PC-9 (cell line): ENCODE data around the gene GULP1. TPM values are rescaled to one million over a fixed set of nuclear protein-coding genes. Genes with fewer than 3 reads are reported as not detected.

Experiments
- BruUV-seq: library from RNA; stranded (reverse); fragments of 400-500 nt; replicated peaks from 2 replicates; lab custom pipeline; 2021; lab: Mats Ljungman, UMichigan
- CTCF ChIA-PET: fragments of 300-600 bp; sonication (Branson Sonifier 250); formaldehyde crosslinking; loops from one replicate; lab custom pipeline; 2022; ENCODE audit warnings: antibody characterized with exemption; lab: Charles Lee
- POLR2A ChIA-PET: fragments of 300-600 bp; sonication (Branson Sonifier 250); formaldehyde crosslinking; loops from one replicate; lab custom pipeline; 2022; ENCODE audit warnings: antibody characterized with exemption; ENCODE audit not compliant: unreplicated experiment; lab: Charles Lee
- DNase-seq, 2 experiments: peaks; one replicate each; pipeline versions ENCODE4 v3.0.0 to v3.0.0-alpha.2; 2015 to 2022; ENCODE audit warnings: mixed read lengths in 1 of 2
- H2AFZ ChIP-seq: fragments of 200-600 bp; sonication (generic); 2 replicates; pipeline ENCODE4 v1.8.1; 2017; ENCODE audit warnings: antibody characterized with exemption
- H3F3A ChIP-seq: fragments of 200-600 bp; sonication (generic); 2 replicates; pipeline ENCODE4 v1.8.1; 2017; ENCODE audit warnings: antibody characterized with exemption, mild to moderate bottlenecking, low read depth; ENCODE audit not compliant: insufficient read depth
- H3K27ac ChIP-seq: fragments of 200-600 bp; sonication (generic); 2 replicates; pipeline ENCODE4 v1.6.1; 2016; ENCODE audit warnings: mixed run types
- H3K27me3 ChIP-seq: fragments of 200-600 bp; sonication (generic); 2 replicates; pipeline ENCODE4 v1.6.1; 2016; ENCODE audit warnings: low read depth, mixed run types; ENCODE audit not compliant: insufficient read depth
- H3K36me3 ChIP-seq: fragments of 200-600 bp; sonication (generic); 2 replicates; pipeline ENCODE4 v1.6.1; 2016; ENCODE audit warnings: low read depth, mixed run types
- H3K4me1 ChIP-seq: fragments of 200-600 bp; sonication (generic); replicated peaks from 2 replicates; pipeline ENCODE4 v1.6.1; 2016; ENCODE audit warnings: mixed run types; ENCODE audit not compliant: insufficient read depth
- H3K4me2 ChIP-seq: fragments of 200-600 bp; sonication (generic); 2 replicates; pipeline ENCODE4 v1.6.1; 2017; ENCODE audit warnings: mixed run types
- H3K4me3 ChIP-seq: fragments of 200-600 bp; sonication (generic); 2 replicates; pipeline ENCODE4 v1.6.1; 2016; ENCODE audit warnings: mixed run types
- H3K79me2 ChIP-seq: fragments of 200-600 bp; sonication (generic); 2 replicates; pipeline ENCODE4 v1.6.1; 2017; ENCODE audit warnings: low read depth, mixed run types
- H3K9me2 ChIP-seq: fragments of 200-600 bp; sonication (generic); 2 replicates; pipeline ENCODE4 v1.8.1; 2017; ENCODE audit warnings: mild to moderate bottlenecking; ENCODE audit not compliant: insufficient read depth
- H3K9me3 ChIP-seq: fragments of 200-600 bp; sonication (generic); 2 replicates; pipeline ENCODE4 v1.8.1; 2016; ENCODE audit warnings: low read depth; ENCODE audit not compliant: insufficient read depth
- H4K20me1 ChIP-seq: fragments of 200-600 bp; sonication (generic); 2 replicates; pipeline ENCODE4 v1.8.1; 2017; ENCODE audit not compliant: insufficient read depth
- CTCF ChIP-seq: fragments of 200-600 bp; sonication (generic); conservative IDR thresholded peaks from 2 replicates; pipeline ENCODE4 v1.6.1; 2017; ENCODE audit warnings: mixed run types, antibody characterized with exemption, mild to moderate bottlenecking, moderate library complexity
- EZH2 ChIP-seq: fragments of 200-600 bp; sonication (generic); IDR thresholded peaks from 2 replicates; pipeline ENCODE4 v1.8.0; 2017; ENCODE audit warnings: antibody characterized with exemption, low read depth
- intact Hi-C: fragments of 100-400 bp; cut with micrococcal nuclease; formaldehyde crosslinking; loops from one replicate; pipeline ENCODE4 v1.10.0; 2022; ENCODE audit not compliant: unreplicated experiment
- total RNA-seq: library from RNA; stranded (reverse); gene quantifications from 2 replicates; pipeline ENCODE4 v1.2.3, GENCODE V29; 2021

GULP1 gene
- total RNA-seq, 1 experiment from 2014 or later: 38.0 TPM

GRCh38 chr2:188406414-188406813, 114.7 kb downstream of the GULP1 start:
- Histone ChIP-seq H3K4me3 (no peak overlapping the region), H2AFZ (no peak overlapping the region), H3K36me3 (no peaks in the 10 kb centered on the region), H3K79me2 (no peaks in the 10 kb centered on the region), H3K4me2 (no peak overlapping the region), H4K20me1 (no peaks in the 10 kb centered on the region), H3K9me2 (no peaks in the 10 kb centered on the region), H3K4me1 (no peaks in the 10 kb centered on the region), H3K9me3 (no peaks in the 10 kb centered on the region), H3F3A (no peaks in the 10 kb centered on the region), H3K27ac (no peak overlapping the region), H3K27me3 (no peaks in the 10 kb centered on the region)
- ChIA-PET CTCF (no interaction called here), POLR2A (no interaction called here)
- DNase-seq: no peak
- no peak for TF ChIP-seq CTCF
- no peak for TF ChIP-seq EZH2
- intact Hi-C loops: no loop called here
- BruUV-seq: no TSS peak

- Histone ChIP-seq H3K4me1 (no peaks in the 10 kb centered on the region), H3K9me3 (no peaks in the 10 kb centered on the region), H3K36me3 (no peaks in the 10 kb centered on the region), H4K20me1 (no peaks in the 10 kb centered on the region), H3K4me2 (no peak overlapping the region), H3K9me2 (no peaks in the 10 kb centered on the region), H3K27me3 (no peaks in the 10 kb centered on the region), H3F3A (no peaks in the 10 kb centered on the region), H3K4me3 (no peak overlapping the region), H2AFZ (no peak overlapping the region), H3K27ac (no peak overlapping the region), H3K79me2 (no peaks in the 10 kb centered on the region)
- ChIA-PET CTCF (no interaction called here), POLR2A (no interaction called here)
- DNase-seq: no peak
- BruUV-seq: no TSS peak
- no peak for TF ChIP-seq CTCF
- intact Hi-C loops: no loop called here
Measured at GRCh38 chr2:188410504-188411235, 119.0 kb downstream of the GULP1 start.

- Histone ChIP-seq H3K4me1 (no peaks in the 10 kb centered on the region), H3K9me2 (no peaks in the 10 kb centered on the region), H3K79me2 (no peaks in the 10 kb centered on the region), H3K36me3 (no peaks in the 10 kb centered on the region), H3K4me2 (no peak overlapping the region), H3K9me3 (no peaks in the 10 kb centered on the region), H3K4me3 (no peak overlapping the region), H3K27ac (no peak overlapping the region), H3F3A (no peaks in the 10 kb centered on the region), H2AFZ (no peak overlapping the region), H3K27me3 (no peaks in the 10 kb centered on the region), H4K20me1 (no peaks in the 10 kb centered on the region)
- BruUV-seq: no TSS peak
- TF ChIP-seq CTCF (no peak), EZH2 (no peak)
- intact Hi-C loops: no loop called here
- DNase-seq: no peak
- POLR2A ChIA-PET: no interaction called here
- CTCF ChIA-PET: no interaction called here
Measured at GRCh38 chr2:188412190-188412589, 120.5 kb downstream of the GULP1 start.
